HepG2 (cell line): Measurements from ENCODE around the gene ZMIZ1. TPM values are rescaled to one million over a fixed set of nuclear protein-coding genes. Genes with fewer than 3 reads are reported as not detected.

ENCODE experiments used
- AGO1 ChIP-seq: fragments of 200-400 bp; formaldehyde crosslinking; IDR thresholded peaks from 2 replicates; pipeline ENCODE4 v1.6.1; 2017; ENCODE audit warnings: mild to moderate bottlenecking, low read depth, low read length, moderate library complexity; ENCODE audit not compliant: poor library complexity, severe bottlenecking
- AHR ChIP-seq: IDR thresholded peaks from 2 replicates; pipeline ENCODE4 v1.6.1; 2018; ENCODE audit warnings: missing genetic modification reagents, missing compliant biosample characterization
- ARNT ChIP-seq: fragments of 450-650 bp; IDR thresholded peaks from 2 replicates; pipeline ENCODE4 v1.6.1; 2017
- CCAR2 ChIP-seq: fragments of 200-400 bp; formaldehyde crosslinking; optimal IDR thresholded peaks from 2 replicates; pipeline ENCODE3; 2018; ENCODE audit warnings: low read depth, mild to moderate bottlenecking, low read length, moderate library complexity
- ETV6 ChIP-seq: sonication (generic); formaldehyde crosslinking; conservative IDR thresholded peaks from 2 replicates; pipeline ENCODE4 v1.4.0; 2020; ENCODE audit warnings: missing genetic modification reagents
- FOSL2 ChIP-seq: sonication (generic); formaldehyde crosslinking; IDR thresholded peaks from 2 replicates; pipeline ENCODE4 v1.4.0; 2020; ENCODE audit warnings: missing genetic modification reagents
- HDAC1 ChIP-seq: sonication (generic); formaldehyde crosslinking; IDR thresholded peaks from 2 replicates; pipeline ENCODE4 v1.5.1; 2020; ENCODE audit warnings: mild to moderate bottlenecking, missing genetic modification reagents
- HMGXB4 ChIP-seq, 2 experiments: sonication (generic) in 1 of 2; formaldehyde crosslinking in 1 of 2; IDR thresholded peaks; 2 replicates each; pipeline versions ENCODE4 v1.4.0 to v1.6.1; 2018 to 2020; ENCODE audit warnings: missing genetic modification reagents in 2 of 2, borderline replicate concordance in 1 of 2, low read depth in 1 of 2, mild to moderate bottlenecking in 1 of 2, missing biosample characterization in 1 of 2
- IRF2 ChIP-seq: IDR thresholded peaks from 2 replicates; pipeline ENCODE4 v1.6.1; 2018; ENCODE audit warnings: missing genetic modification reagents, missing compliant biosample characterization
- MXD3 ChIP-seq: IDR thresholded peaks from 2 replicates; pipeline ENCODE4 v1.6.1; 2016; ENCODE audit warnings: mild to moderate bottlenecking, missing biosample characterization, missing genetic modification reagents
- NBN ChIP-seq: fragments of 450-650 bp; conservative IDR thresholded peaks from 2 replicates; pipeline ENCODE4 v1.6.1; 2017
- NFKBIZ ChIP-seq: IDR thresholded peaks from 2 replicates; pipeline ENCODE4 v1.6.1; 2018; ENCODE audit warnings: missing genetic modification reagents, missing compliant biosample characterization
- RNF2 ChIP-seq: fragments of 450-650 bp; conservative IDR thresholded peaks from 2 replicates; pipeline ENCODE4 v1.6.1; 2016; ENCODE audit warnings: low read depth
- SCMH1 ChIP-seq: sonication (generic); formaldehyde crosslinking; IDR thresholded peaks from 2 replicates; pipeline ENCODE4 v1.9.0; 2021; ENCODE audit warnings: missing genetic modification reagents, mild to moderate bottlenecking, borderline replicate concordance
- ZNF598 ChIP-seq: sonication (generic); formaldehyde crosslinking; IDR thresholded peaks from 2 replicates; pipeline ENCODE4 v1.5.1; 2020; ENCODE audit warnings: mild to moderate bottlenecking, missing genetic modification reagents, borderline replicate concordance
- ZNF629 ChIP-seq: sonication (generic); formaldehyde crosslinking; conservative IDR thresholded peaks from 2 replicates; pipeline ENCODE4 v1.5.0; 2020; ENCODE audit warnings: missing genetic modification reagents
- ZNF7 ChIP-seq: IDR thresholded peaks from 2 replicates; pipeline ENCODE4 v1.6.1; 2016; ENCODE audit warnings: missing biosample characterization, missing genetic modification reagents
- ZSCAN25 ChIP-seq: sonication (generic); formaldehyde crosslinking; IDR thresholded peaks from 2 replicates; pipeline ENCODE4 v1.8.0; 2022; ENCODE audit warnings: mild to moderate bottlenecking, missing genetic modification reagents
- polyA plus RNA-seq, 8 experiments: library from polyadenylated mRNA; depleted of rRNA in 3 of 8; stranded (reverse) in 7 of 8; unstranded in 1 of 8; fragments of >200 nt; fragmentation: Illumina TruSeq in 4 of 8; extraction: Trizol in 4 of 8; gene quantifications; 2 replicates each; pipeline versions ENCODE4 v1.2.1 to v1.2.3, GENCODE V29; 2011 to 2016; ENCODE audit warnings: low read depth in 4 of 8, missing spikeins in 1 of 8, mixed read lengths in 1 of 8; ENCODE audit not compliant: insufficient read depth in 1 of 8
- total RNA-seq, 5 experiments: library from RNA; depleted of rRNA; stranded (reverse); fragments of >200 nt; fragmentation: Illumina TruSeq; extraction: Trizol; gene quantifications; 2 replicates each; pipeline ENCODE4 v1.2.3, GENCODE V29; 2016; ENCODE audit warnings: low read depth in 1 of 5
- TF ChIP-seq, protein P1 (sequence below): sonication (generic); formaldehyde crosslinking; IDR thresholded peaks from 2 replicates; pipeline ENCODE4 v1.4.0; 2020; ENCODE audit warnings: missing genetic modification reagents, borderline replicate concordance
- TF ChIP-seq, protein P2 (sequence below): sonication (generic); formaldehyde crosslinking; IDR thresholded peaks from 2 replicates; pipeline ENCODE4 v1.4.0; 2020; ENCODE audit warnings: missing genetic modification reagents; ENCODE audit errors: not compliant biosample characterization
- TF ChIP-seq, protein P3 (sequence below): sonication (generic); formaldehyde crosslinking; IDR thresholded peaks from 2 replicates; pipeline ENCODE4 v1.5.0; 2020; ENCODE audit warnings: mild to moderate bottlenecking, missing genetic modification reagents, moderate library complexity
- TF ChIP-seq, protein P4 (sequence below): IDR thresholded peaks from 2 replicates; pipeline ENCODE4 v1.6.1; 2016; ENCODE audit warnings: missing genetic modification reagents, missing compliant biosample characterization

The ZMIZ1 gene
- total and polyA plus RNA-seq, 2 of the 13 experiments (the other 11 are each of a cell fraction or from before 2014, with no cell fraction given): 5.3 to 10.2 TPM

- TF ChIP-seq FOSL2 (CRISPR knock-in tag) (0 out of 2 replicates have a peak, but pooled peaks have one; percentile 15), RNF2 (no peak), AHR (CRISPR knock-in tag) (no peak), ZNF598 (CRISPR knock-in tag) (no peak), ZNF7 (CRISPR knock-in tag) (no peak), AGO1 (no peak), NFKBIZ (no peak), SCMH1 (CRISPR knock-in tag) (no peak), MXD3 (no peak), HMGXB4 (CRISPR knock-in tag; IDR thresholded peaks at IDR 0.05; ENCODE audit: borderline replicate concordance in 1 of 2, low read depth in 1 of 2) (peak; percentile 7 to 35; a peak in 1 of 4 replicates), HDAC1 (CRISPR knock-in tag) (0 out of 2 replicates have a peak, but pooled peaks have one; percentile 32), ETV6 (CRISPR knock-in tag) (no peak), ZSCAN25 (CRISPR knock-in tag) (peak; percentile 50; the same call in 1 of the 2 replicates), CCAR2 (no peak), ARNT (no peak), IRF2 (no peak), ZNF629 (CRISPR knock-in tag) (peak; percentile 45; the same call in 1 of the 2 replicates), NBN (no peak)
- TF ChIP-seq, protein P1, sequence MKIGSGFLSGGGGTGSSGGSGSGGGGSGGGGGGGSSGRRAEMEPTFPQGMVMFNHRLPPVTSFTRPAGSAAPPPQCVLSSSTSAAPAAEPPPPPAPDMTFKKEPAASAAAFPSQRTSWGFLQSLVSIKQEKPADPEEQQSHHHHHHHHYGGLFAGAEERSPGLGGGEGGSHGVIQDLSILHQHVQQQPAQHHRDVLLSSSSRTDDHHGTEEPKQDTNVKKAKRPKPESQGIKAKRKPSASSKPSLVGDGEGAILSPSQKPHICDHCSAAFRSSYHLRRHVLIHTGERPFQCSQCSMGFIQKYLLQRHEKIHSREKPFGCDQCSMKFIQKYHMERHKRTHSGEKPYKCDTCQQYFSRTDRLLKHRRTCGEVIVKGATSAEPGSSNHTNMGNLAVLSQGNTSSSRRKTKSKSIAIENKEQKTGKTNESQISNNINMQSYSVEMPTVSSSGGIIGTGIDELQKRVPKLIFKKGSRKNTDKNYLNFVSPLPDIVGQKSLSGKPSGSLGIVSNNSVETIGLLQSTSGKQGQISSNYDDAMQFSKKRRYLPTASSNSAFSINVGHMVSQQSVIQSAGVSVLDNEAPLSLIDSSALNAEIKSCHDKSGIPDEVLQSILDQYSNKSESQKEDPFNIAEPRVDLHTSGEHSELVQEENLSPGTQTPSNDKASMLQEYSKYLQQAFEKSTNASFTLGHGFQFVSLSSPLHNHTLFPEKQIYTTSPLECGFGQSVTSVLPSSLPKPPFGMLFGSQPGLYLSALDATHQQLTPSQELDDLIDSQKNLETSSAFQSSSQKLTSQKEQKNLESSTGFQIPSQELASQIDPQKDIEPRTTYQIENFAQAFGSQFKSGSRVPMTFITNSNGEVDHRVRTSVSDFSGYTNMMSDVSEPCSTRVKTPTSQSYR (CRISPR knock-in tag): no peak
- TF ChIP-seq, protein P2, sequence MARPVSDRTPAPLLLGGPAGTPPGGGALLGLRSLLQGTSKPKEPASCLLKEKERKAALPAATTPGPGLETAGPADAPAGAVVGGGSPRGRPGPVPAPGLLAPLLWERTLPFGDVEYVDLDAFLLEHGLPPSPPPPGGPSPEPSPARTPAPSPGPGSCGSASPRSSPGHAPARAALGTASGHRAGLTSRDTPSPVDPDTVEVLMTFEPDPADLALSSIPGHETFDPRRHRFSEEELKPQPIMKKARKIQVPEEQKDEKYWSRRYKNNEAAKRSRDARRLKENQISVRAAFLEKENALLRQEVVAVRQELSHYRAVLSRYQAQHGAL (CRISPR knock-in tag): no peak
- TF ChIP-seq, protein P3, sequence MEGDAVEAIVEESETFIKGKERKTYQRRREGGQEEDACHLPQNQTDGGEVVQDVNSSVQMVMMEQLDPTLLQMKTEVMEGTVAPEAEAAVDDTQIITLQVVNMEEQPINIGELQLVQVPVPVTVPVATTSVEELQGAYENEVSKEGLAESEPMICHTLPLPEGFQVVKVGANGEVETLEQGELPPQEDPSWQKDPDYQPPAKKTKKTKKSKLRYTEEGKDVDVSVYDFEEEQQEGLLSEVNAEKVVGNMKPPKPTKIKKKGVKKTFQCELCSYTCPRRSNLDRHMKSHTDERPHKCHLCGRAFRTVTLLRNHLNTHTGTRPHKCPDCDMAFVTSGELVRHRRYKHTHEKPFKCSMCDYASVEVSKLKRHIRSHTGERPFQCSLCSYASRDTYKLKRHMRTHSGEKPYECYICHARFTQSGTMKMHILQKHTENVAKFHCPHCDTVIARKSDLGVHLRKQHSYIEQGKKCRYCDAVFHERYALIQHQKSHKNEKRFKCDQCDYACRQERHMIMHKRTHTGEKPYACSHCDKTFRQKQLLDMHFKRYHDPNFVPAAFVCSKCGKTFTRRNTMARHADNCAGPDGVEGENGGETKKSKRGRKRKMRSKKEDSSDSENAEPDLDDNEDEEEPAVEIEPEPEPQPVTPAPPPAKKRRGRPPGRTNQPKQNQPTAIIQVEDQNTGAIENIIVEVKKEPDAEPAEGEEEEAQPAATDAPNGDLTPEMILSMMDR (CRISPR knock-in tag): no peak
- TF ChIP-seq, protein P4, sequence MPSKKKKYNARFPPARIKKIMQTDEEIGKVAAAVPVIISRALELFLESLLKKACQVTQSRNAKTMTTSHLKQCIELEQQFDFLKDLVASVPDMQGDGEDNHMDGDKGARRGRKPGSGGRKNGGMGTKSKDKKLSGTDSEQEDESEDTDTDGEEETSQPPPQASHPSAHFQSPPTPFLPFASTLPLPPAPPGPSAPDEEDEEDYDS (CRISPR knock-in tag): no peak
Measured at GRCh38 chr10:79070606-79071395, 2.0 kb downstream of the ZMIZ1 start (continued).
